ENCODE data around the gene SP100.

- TF ChIP-seq POLR2AphosphoS5 (IDR thresholded peaks at IDR 0.05; ENCODE audit: borderline replicate concordance, low read depth, low read length) (no peak), EZH2 (IDR thresholded peaks at IDR 0.05) (no peak), FOXP2 (optimal IDR thresholded peaks at IDR 0.05; ENCODE audit: control extremely low read depth, extremely low read length, insufficient read depth) (no peak)
Measured at GRCh38 chr2:230525682-230526081, 109.7 kb downstream of the SP100 start.

All from SK-N-MC (cell line).